ENCODE data around the gene CHSY3. TPM values are rescaled to one million over a fixed set of nuclear protein-coding genes. Genes with fewer than 3 reads are reported as not detected.
A peak's percentile ranks its signal among the peaks of the same experiment; 100 is the strongest.

The CHSY3 gene
- total and polyA plus RNA-seq, 2 experiments from 2014 or later, result 0.44 to 3.0 TPM

GRCh38 chr5:130234816-130235215, 330.6 kb downstream of the CHSY3 start (continued):
- TF ChIP-seq REST (IDR thresholded peaks at IDR 0.05; ENCODE audit: unreplicated experiment), result no peak
- no peak for TF ChIP-seq STAT1 (IDR thresholded peaks at IDR 0.05; ENCODE audit: unreplicated experiment)
- TF ChIP-seq POLR2AphosphoS5 (IDR thresholded peaks at IDR 0.05; ENCODE audit: low read depth), result no peak
- TF ChIP-seq CTCF (conservative IDR thresholded peaks at IDR 0.05; ENCODE audit: low read depth in 2 of 2), result no peak
- no peak for TF ChIP-seq NANOG (IDR thresholded peaks at IDR 0.05; ENCODE audit: borderline replicate concordance)
- TF ChIP-seq ZNF331 (CRISPR knock-in tag; IDR thresholded peaks at IDR 0.05; ENCODE audit: low read depth), result no peak

Small RNA genes lying within 50 kb of the gene (small RNA-seq; reads per million reads assigned to genes)
- 2.8 reads per million, percentile 87 among the genes with 10 or more reads in this experiment for gene RNA5SP191 (ENCODE audit: low replicate concordance)
- not detected for gene RNU6ATAC10P (ENCODE audit: low replicate concordance)

Other genes with a start within 250 kb of the CHSY3 start
- gene MINAR2, start 156.4 kb upstream of the CHSY3 start, total RNA-seq (2014; rRNA removed; shearing (Covaris generic)), result not detected in 2 replicates
- not detected in 2 replicates for gene MINAR2, start 156.4 kb upstream of the CHSY3 start, polyA plus RNA-seq (2016; fragmentation: Nextera tagmentation; extraction: Ambion mirVana)

Measured in GM23338 (cell line).